ENCODE measurements around the gene PAH.

DNA sequence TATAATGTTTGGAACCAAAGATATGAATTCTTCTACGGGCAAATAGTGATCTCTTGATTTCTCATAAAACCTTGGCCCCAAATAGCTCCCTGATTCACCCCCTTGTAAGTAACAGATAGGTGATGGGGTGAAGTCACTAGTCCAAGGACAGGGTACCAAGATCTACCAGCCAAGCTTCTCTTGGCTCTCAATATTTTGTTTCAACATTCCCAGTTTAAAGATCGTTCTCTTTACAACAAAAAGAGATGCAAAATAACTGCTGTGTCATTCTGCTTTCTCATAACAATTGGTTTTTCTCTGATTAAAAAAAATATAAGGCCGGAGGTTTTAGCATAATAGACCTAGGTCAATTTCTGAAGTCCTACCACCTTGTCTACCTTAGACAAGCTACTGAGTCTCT is 11.8 kb downstream of the PAH start:
- TF ChIP-seq POLR2A (IDR thresholded peaks at IDR 0.05; ENCODE audit: low read depth, low read length) (no peak), POLR2AphosphoS5 (IDR thresholded peaks at IDR 0.05; ENCODE audit: low read depth, low read length) (no peak), TAF1 (IDR thresholded peaks at IDR 0.05; ENCODE audit: low read depth, low read length) (no peak), PAX5 (IDR thresholded peaks at IDR 0.05; ENCODE audit: insufficient read depth, low read length, severe bottlenecking) (no peak)

Measured in GM12891 (cell line).